Fibroblast of lung (primary cell): ENCODE measurements around the gene FAM24B.

ENCODE experiments used
- CTCF ChIP-seq, 2 donors: IDR thresholded peaks in 1 of 2; conservative IDR thresholded peaks in 1 of 2; 1 replicate in 1 of 2; 2 replicates in 1 of 2; pipeline ENCODE4 v1.5.1; 2011 to 2012; ENCODE audit warnings: low read length in 2 of 2, control low read depth in 1 of 2, inconsistent platforms in 1 of 2, low read depth in 1 of 2, mild to moderate bottlenecking in 1 of 2
- EZH2 ChIP-seq: IDR thresholded peaks from 2 replicates; pipeline ENCODE4 v1.5.1; 2012; ENCODE audit warnings: low read length, control low read depth, mild to moderate bottlenecking; ENCODE audit errors: missing control alignments

GRCh38 chr10:122910310-122910709 lies 30.9 kb upstream of the FAM24B start, which contains the start of gene FAM24A:
- TF ChIP-seq CTCF (conservative IDR thresholded peaks at IDR 0.05 in 1 of 2, IDR thresholded peaks at IDR 0.05 in 1 of 2; ENCODE audit: low read depth in 1 of 2, low read length in 2 of 2): no peak
- no peak for TF ChIP-seq EZH2
